CD4-positive, alpha-beta T cell treated with Interleukin-2 at 100 ng/mL for 4 hours (primary cell): ENCODE measurements around the gene ARMC8.
A peak's percentile ranks its signal among the peaks of the same experiment; 100 is the strongest.
"Not testable (repeated sequence)": the region's sequence is repeated elsewhere in the genome, so short reads cannot be mapped to it uniquely, and the experiment has no call there.

Experiments used
- DNase-seq: peaks from one replicate; pipeline ENCODE4 v3.0.0-alpha.2; 2020; ENCODE audit warnings: low spot score

Gene ARMC8

GRCh38 chr3:138187296-138188012, at the start of gene ARMC8:
Gene ARMC8, plus strand, starts transcription at chr3:138187301. Its CDS starts 254 bp downstream, at chr3:138187555.
- DNase-seq = peak; percentile 26

DNA sequence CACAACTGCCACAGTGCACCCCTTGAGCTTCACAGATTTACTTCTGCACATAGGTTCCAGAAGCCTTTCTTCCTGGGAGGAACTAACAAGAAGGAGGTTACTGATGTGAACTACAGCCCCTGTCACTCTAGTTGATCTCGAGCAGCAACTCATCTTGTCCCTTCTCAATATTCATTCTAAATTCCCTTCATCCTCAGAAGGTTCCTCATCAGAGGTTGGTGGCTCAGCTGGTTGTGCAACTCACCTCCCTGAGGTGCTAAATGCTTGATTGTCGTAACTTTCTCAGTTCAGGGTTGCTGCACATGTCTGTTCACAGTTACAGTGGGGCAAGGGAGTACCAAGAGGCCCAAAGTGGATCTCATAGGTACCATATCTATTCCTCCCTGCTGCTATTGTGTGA, 49.2 kb upstream of the ARMC8 start:
- no peak for DNase-seq

- DNase-seq = no peak
Observed at GRCh38 chr3:138139691-138140090, 47.4 kb upstream of the ARMC8 start.

DNA sequence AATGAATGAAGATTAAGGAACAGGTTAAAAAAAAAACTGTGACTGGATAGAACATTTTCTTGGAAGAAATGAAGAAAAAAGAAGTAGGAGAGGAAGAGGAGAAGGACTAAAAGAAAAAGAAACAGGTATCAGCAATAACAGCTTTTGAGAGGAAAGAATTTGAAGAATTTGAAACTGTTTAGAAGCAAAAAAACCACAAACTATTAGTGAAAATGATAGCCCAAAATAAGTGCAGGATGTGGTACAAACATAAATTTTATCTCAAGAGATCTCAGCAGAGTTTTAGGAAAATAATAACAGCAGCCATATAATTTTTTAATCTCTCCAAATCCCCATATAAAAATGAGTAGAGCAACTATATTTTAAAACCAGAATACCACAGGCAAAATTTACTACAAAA, 46.2 kb upstream of the ARMC8 start:
- no peak for DNase-seq

GRCh38 chr3:138142181-138142580, 44.9 kb upstream of the ARMC8 start:
- not testable (repeated sequence) for DNase-seq

DNA sequence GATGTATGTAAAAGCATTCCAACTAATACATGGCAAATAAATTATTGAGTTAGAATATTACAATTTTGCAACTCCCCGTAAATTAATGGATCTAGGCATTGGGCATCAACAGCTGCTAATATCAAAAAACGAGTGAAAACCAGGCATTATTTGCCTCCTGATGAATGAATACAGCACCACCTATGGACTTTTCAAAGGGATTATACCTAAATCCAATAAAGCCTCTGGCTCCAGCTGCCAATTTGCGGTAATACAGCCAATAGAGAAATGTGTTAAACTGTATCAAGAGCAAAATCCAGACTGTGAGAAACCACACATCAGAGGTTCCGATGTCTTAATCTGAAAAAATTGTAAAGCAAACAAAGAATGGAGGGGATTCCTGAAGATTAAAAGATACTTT, 38.6 kb upstream of the ARMC8 start:
- no peak for DNase-seq

DNA sequence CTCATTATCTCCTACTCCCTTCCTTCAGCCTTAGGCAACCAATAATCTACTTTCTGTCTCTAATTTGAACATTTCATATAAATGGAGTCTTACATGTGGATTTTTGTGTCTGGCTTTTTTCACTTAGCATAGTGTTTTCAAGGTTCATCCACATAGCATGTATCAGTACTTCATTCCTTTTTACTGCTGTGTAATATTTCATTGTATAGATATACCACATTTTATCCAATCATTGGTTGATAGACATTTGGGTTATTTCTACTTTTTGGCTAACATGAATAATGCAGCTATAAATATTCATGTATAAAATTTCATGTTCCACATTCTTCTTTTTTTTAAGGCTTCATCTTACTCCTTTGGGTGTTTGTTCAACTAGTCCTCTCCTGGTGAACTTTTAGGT, 32.6 kb upstream of the ARMC8 start:
- DNase-seq = no peak

DNA sequence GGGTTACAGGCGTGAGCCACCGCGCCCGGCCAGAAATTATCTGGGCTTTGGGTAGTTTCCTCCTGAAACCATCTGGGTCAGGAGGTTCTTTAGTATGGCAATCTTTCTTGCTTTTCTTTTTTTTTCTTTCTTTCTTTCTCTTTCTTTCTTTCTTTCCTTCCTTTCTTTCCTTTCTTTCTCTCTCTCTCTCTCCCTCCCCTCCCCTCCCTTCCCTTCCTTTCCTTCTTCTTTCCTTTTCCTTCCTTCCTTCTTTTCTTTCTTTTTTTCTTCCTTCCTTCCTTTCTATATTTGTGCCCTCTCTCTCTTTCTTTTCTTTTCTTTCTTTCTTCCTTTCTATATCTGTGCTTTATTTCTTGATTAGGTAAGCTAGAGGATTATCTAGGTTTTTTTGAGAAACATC, 29.4 kb upstream of the ARMC8 start:
- no peak for DNase-seq

DNA sequence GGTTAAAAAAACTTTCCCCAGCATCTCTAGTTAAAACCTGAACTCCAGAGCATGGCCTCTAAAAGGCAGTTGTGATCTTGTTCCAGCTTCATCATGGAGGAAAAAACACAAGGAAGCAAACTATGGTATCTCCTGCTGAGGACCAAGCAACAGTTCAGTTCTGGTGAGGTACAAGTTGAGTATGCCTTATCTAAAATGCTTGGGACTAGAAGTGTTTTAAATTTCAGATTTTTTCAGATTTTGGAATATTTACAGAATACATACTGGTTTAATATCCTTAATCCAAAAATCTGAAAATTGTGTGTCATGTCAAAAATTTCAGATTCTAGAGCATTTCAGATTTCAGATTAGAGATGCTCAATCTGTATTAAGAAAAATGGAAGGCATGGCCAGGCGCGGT, 22.0 kb upstream of the ARMC8 start:
- DNase-seq = no peak

- DNase-seq = no peak
Observed at GRCh38 chr3:138172625-138173024, 14.5 kb upstream of the ARMC8 start.

DNA sequence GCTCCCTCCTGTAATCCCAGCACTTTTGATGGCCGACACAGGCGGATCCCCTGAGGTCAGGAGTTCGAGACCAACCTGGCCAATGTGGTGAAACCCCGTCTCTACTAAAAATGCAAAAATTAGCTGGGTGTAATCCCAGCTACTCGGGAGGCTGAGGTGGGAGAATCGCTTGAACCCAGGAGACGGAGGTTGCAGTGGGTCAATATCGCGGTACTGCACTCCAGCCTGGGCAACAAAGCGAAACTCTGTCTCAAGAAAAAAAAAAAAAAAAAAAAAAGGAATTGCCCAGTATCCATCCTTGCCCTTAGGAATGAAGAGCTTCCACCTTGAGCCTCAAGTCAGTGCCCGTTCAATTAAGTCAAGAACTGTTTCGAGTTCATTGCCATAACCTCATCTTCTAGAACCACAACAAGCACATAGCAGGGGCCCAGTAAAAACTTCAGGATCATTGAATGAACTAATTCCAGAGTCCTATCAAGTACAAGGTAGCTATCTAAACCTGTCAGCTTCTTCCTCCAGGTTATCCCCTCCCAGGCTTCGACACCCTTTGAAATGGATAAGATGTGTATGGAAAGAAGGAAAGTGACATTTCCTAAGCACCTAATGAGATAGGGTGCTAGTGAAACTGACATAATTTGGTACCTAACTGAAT, 13.2 kb upstream of the ARMC8 start:
- DNase-seq = no peak

GRCh38 chr3:138174421-138175131, 12.5 kb upstream of the ARMC8 start, which contains the start of gene DBR1:
Gene DBR1, minus strand, starts transcription at chr3:138174921. Its CDS starts 126 bp downstream, at chr3:138174795.
- DNase-seq = peak; percentile 88

DNA sequence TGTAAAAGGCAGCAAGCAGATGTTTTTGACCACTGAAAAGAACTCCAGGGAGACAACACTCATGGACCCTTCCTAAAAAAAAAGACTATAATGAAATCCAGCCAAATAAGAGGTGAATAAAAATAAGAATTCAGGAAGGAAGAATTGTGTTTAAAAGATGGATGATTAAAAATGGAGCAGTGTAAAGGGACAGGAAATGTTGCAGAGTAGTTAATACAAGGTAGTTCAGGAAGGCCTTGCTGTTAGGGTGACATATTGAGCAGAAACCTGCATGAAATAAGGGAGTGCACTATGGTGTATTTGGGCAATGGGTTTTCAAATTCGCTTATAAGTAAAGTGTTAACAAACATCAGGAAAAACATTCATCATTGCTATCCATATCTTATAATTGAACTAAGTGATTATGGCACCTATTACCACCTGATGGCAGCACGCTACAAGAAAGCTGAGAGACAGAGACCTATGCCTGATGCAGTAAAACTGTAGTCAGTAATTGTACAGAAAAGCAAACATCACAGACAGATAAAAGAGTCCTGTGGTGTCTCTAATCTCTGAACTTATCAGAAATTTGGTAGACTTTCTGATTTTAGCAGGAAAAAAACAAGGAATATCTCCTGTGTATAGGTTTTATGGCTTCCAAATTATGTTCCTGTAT, 6.6 kb upstream of the ARMC8 start:
- DNase-seq = peak; percentile 50

- no peak for DNase-seq
Observed at GRCh38 chr3:138184994-138185393, 2.1 kb upstream of the ARMC8 start.

GRCh38 chr3:138186221-138186620, 880 bp upstream of the ARMC8 start:
- no peak for DNase-seq

DNA sequence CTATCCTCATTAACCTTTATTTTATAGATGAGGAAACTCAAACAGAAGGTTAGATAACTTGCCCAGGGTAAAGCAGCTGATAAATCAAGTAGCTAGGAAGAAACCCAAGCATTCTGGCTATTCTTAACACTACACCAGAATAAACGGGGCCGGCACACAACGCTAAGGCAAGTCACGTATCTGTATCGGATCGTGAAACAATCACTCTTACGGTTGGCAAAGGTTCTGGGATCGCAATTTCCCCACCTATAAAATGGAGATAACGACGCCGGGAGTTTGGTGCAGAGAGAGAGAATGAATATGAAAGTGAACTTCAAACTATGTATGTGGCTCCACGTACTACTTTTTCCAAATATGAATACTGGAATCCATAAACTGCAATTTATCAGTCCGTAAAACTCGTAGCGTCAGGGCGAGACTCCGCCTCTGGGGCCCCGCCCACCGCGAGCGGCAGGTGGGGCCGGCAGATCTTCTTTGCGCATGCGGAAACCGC, 252 bp upstream of the ARMC8 start:
- DNase-seq = peak; percentile 93

- no peak for DNase-seq
Observed at GRCh38 chr3:138188013-138188730, 1.1 kb downstream of the ARMC8 start.

- no peak for DNase-seq
Observed at GRCh38 chr3:138195481-138195880, 8.4 kb downstream of the ARMC8 start.

DNA sequence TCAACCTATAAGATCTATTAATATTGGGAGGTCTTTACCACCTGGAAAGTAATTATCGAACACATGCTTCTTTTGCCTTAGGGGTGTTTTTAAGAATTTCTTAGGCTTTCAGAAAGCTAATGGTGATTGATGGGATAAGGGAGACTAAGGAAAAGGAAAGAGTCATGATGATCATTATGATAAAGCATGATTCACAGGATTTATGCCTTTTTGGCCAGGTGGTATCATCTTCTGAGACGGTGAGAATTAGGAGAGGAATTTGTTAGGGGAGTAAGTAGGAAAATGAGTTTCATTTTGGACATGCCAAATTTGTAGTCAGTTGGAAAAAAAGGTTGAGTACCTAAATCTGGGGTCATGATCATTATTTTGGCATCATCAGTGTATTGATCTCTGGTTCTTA, 8.9 kb downstream of the ARMC8 start:
- no peak for DNase-seq

DNA sequence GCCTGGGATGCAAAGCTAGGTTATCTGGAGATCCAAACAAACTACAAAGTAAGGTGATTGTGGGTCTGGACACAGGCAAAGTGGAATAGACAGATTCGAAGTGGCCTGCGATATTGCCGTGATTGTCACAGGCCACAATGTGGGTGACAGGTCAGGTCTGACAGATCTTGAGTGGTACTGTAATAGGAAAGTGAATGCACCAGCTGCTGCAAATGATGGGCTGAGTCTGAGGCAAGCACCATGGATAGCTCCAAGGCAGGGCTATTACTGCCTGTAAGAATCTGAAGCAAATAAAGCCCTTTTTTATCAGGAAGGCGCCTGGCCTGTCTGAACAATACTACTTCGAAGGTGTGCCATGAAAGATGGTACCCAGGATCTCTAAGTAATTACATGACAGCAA, 10.0 kb downstream of the ARMC8 start:
- DNase-seq = no peak

- no peak for DNase-seq
Observed at GRCh38 chr3:138197524-138197923, 10.4 kb downstream of the ARMC8 start.

DNA sequence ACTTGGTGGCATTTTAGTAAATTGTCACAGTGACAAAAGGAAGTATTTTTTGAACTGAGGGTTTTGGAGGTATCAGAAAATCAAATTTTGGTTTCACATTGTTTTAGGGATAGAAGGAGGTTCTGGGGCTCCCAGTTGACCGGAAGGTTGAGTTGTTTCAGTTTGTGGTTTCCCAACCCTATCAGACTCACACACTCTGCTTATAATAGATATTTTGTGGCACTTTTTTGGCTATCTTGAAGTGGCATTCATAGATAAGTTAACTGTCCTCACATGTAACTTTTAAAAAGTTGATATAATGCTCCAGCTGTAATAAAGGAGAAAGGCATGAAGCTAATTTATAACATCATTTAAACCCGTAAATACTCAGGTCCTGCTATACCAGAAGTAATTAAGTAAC, 12.8 kb downstream of the ARMC8 start:
- no peak for DNase-seq
